Muscle of leg (tissue), 16 donors: ENCODE results near the gene CEACAM19. TPM values are rescaled to one million over a fixed set of nuclear protein-coding genes. Genes with fewer than 3 reads are reported as not detected.
"Not testable (repeated sequence)": the region's sequence is repeated elsewhere in the genome, so short reads cannot be mapped to it uniquely, and the experiment has no call there.

Experiments used
- DNase-seq: peaks from one replicate; pipeline ENCODE4 v3.0.0; 2013
- H3K27ac ChIP-seq: one replicate; pipeline ENCODE4 v1.5.1; 2013; ENCODE audit warnings: mild to moderate bottlenecking, low read length, control low read depth
- H3K27me3 ChIP-seq: one replicate; pipeline ENCODE4 v1.6.1; 2013; ENCODE audit warnings: low read length; ENCODE audit not compliant: control insufficient read depth, insufficient read depth
- H3K36me3 ChIP-seq: one replicate; pipeline ENCODE4 v1.6.1; 2013; ENCODE audit warnings: low read length; ENCODE audit not compliant: control insufficient read depth, insufficient read depth
- H3K4me1 ChIP-seq: one replicate; pipeline ENCODE4 v1.6.1; 2013; ENCODE audit warnings: low read length; ENCODE audit not compliant: control insufficient read depth, insufficient read depth
- H3K4me3 ChIP-seq: one replicate; pipeline ENCODE4 v1.5.1; 2013; ENCODE audit warnings: low read length, control low read depth
- H3K9me3 ChIP-seq: replicated peaks from 2 replicates; pipeline ENCODE4 v1.6.1; 2013; ENCODE audit warnings: low read depth, low read length; ENCODE audit not compliant: control insufficient read depth
- WGBS: methylation state at CpG from one replicate; pipeline ENCODE4 v1.1.5; 2013; ENCODE audit warnings: missing lambda C conversion rate; ENCODE audit not compliant: insufficient coverage; 5-methylcytosine and 5-hydroxymethylcytosine counted together
- long read RNA-seq, 11 donors: transcript quantifications; one replicate each; lab custom pipeline, GENCODE V29; 2026
- polyA plus RNA-seq, 8 donors: library from polyadenylated mRNA; unstranded; fragments of 120-200 nt; gene quantifications; one replicate each; pipeline versions ENCODE4 v1.2.1 to v1.2.3, GENCODE V29; 2013; ENCODE audit warnings: inconsistent platforms in 1 of 8, low replicate concordance in 1 of 8; ENCODE audit not compliant: insufficient read length in 8 of 8, insufficient read depth in 1 of 8
- total RNA-seq: library from RNA; stranded (reverse); fragments of 120-200 nt; gene quantifications from one replicate; pipeline ENCODE4 v1.2.4, GENCODE V29; 2013

The CEACAM19 gene
- total RNA-seq (2.8 TPM), polyA plus RNA-seq (10 to 100 TPM in 1 of 8 donors, 1 to 10 TPM in 7; 4.0 to 11.7 (median 7.1) TPM)
- long read RNA-seq, donor 1 = 0 reads
- long read RNA-seq, donor 2 = 0 reads
- long read RNA-seq, donor 3, partial matches to known transcripts = 0 of 1 reads
- long read RNA-seq, donor 3, other reads (novel, unspliced or antisense) = 0 of 1 reads
- long read RNA-seq, donor 4 = 0 reads
- long read RNA-seq, donor 5 = 0 reads
- long read RNA-seq, donor 6 = 0 reads
- long read RNA-seq, donor 7 = 0 reads
- long read RNA-seq, donor 8 = 0 reads
- long read RNA-seq, donor 9 = 0 reads
- long read RNA-seq, donor 10 = 0 reads
- long read RNA-seq, donor 11 = 0 reads

GRCh38 chr19:44671400-44671799, at the start of gene CEACAM19:
TSS of gene CEACAM19 (plus strand) at chr19:44671482. CDS start at chr19:44671932, 450 bp downstream.
- H3K27ac ChIP-seq = no peak within 1 kb of the TSS
- H3K36me3 ChIP-seq = peaks cover 3% of the 10 kb centered on the region
- 67% methylated on average over 2 of the region's 2 CpGs for WGBS
- H3K27me3 ChIP-seq = no peaks in the 10 kb centered on the region
- no peak within 1 kb of the TSS for H3K4me3 ChIP-seq
- H3K4me1 ChIP-seq = no peaks in the 10 kb centered on the region
- H3K9me3 ChIP-seq = no peaks in the 10 kb centered on the region
- DNase-seq = no peak

- Histone ChIP-seq H3K36me3 (no peaks in the 10 kb centered on the region), H3K9me3 (peaks cover 3% of the 10 kb centered on the region), H3K27ac (no peak overlapping the region), H3K4me1 (peaks cover 15% of the 10 kb centered on the region), H3K4me3 (no peak overlapping the region), H3K27me3 (no peaks in the 10 kb centered on the region)
- peak; percentile 68 for DNase-seq
- 38% methylated on average over 3 of the region's 5 CpGs for WGBS
Measured at GRCh38 chr19:44623080-44623479, 48.2 kb upstream of the CEACAM19 start.

DNA sequence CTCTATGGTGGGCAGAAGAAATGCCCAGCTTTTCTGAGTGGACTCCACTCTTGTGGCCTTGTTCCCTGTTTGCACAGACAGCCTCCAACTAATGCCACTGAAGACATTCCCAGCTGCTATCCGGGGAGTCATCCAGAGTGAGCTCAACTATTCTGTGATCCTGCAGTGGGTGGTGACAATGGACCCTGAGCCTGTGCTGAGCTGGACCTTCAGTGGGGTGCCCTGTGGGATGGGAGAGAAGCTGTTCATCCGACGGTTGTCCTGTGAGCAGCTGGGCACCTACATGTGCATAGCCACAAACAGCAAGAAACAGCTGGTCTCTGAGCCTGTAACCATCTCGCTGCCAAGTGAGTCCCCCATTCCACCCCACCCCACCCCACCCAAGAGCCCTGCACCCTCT, 47.7 kb upstream of the CEACAM19 start:
- Histone ChIP-seq H3K36me3 (no peaks in the 10 kb centered on the region), H3K27me3 (no peaks in the 10 kb centered on the region), H3K4me3 (no peak overlapping the region), H3K27ac (no peak overlapping the region), H3K4me1 (peaks cover 15% of the 10 kb centered on the region), H3K9me3 (peaks cover 3% of the 10 kb centered on the region)
- 67% methylated on average over 1 of the region's 4 CpGs for WGBS
- DNase-seq = peak; percentile 35

DNA sequence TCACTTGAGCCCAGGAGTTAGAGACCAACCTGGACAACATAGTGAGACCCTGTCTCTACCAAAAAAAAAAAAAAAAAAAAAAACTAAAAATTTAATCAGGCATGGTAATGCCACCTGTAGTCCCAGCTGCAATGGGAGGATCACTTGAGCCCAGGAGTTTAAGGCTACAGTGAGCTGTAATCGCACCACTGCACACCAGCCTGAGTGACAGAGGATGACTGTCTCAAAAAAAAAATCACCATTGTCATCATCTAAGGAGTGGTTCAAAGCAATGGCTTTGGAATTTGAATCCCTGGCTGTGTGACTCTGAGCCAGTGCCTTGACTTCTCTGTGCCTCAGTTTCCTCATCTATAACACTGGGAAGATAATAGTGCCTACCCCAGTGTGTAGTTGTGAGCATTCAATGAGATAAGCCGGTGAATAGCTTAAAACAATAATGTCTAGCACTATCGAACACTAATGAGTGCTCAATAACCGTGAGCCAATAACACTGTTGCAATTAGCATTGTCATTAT, 46.4 kb upstream of the CEACAM19 start:
- no peaks in the 10 kb centered on the region for H3K27me3 ChIP-seq
- no peak for DNase-seq
- H3K36me3 ChIP-seq = no peaks in the 10 kb centered on the region
- no CpG with 5 or more reads among the region's 4 CpGs for whole genome bisulfite sequencing
- H3K9me3 ChIP-seq = peaks cover 3% of the 10 kb centered on the region
- no peak overlapping the region for H3K27ac ChIP-seq
- no peak overlapping the region for H3K4me3 ChIP-seq
- H3K4me1 ChIP-seq = peaks cover 15% of the 10 kb centered on the region

DNA sequence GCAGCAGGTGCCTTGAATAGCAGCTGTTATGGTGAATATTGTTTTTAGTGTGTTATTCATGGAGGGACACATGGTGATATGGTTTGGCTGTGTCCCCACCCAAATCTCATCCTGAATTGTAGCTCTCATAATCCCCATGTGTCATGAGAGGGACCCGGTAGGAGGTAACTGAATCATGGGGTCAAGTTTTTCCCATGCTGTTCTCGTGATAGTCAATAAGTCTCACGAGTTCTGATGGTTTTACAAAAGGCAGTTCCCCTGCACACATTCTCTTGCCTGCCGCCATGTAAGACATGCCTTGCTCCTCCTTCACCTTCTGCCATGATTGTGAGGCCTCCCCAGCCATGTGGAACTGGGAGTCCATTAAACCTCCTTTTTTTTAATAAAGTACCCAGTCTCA, 45.6 kb upstream of the CEACAM19 start:
- not testable (repeated sequence) for DNase-seq, H3K27me3 ChIP-seq, H3K27ac ChIP-seq, H3K36me3 ChIP-seq, H3K9me3 ChIP-seq, H3K4me3 ChIP-seq
- H3K4me1 ChIP-seq = peaks cover 15% of the 10 kb centered on the region
- WGBS = 67% methylated on average over 1 of the region's 4 CpGs

- Histone ChIP-seq H3K27me3 (no peaks in the 10 kb centered on the region), H3K4me3 (no peak overlapping the region), H3K27ac (no peak overlapping the region), H3K9me3 (peaks cover 3% of the 10 kb centered on the region), H3K36me3 (no peaks in the 10 kb centered on the region), H3K4me1 (peaks cover 15% of the 10 kb centered on the region)
- WGBS = no CpG with 5 or more reads among the region's 1 CpG
- DNase-seq = no peak
Measured at GRCh38 chr19:44626048-44626624, 45.1 kb upstream of the CEACAM19 start.

GRCh38 chr19:44627631-44628030, 43.7 kb upstream of the CEACAM19 start:
- WGBS = 79% methylated on average over 4 of the region's 4 CpGs
- Histone ChIP-seq H3K9me3 (peaks cover 3% of the 10 kb centered on the region), H3K36me3 (no peaks in the 10 kb centered on the region), H3K4me3 (no peak overlapping the region), H3K27me3 (no peaks in the 10 kb centered on the region), H3K27ac (no peak overlapping the region), H3K4me1 (peaks cover 15% of the 10 kb centered on the region)
- DNase-seq = no peak

GRCh38 chr19:44628793-44629192, 42.5 kb upstream of the CEACAM19 start:
- H3K27me3 ChIP-seq = no peaks in the 10 kb centered on the region

GRCh38 chr19:44631611-44632010, 39.7 kb upstream of the CEACAM19 start:
- 91% methylated on average over 7 of the region's 8 CpGs for WGBS
- not testable (repeated sequence) for H3K4me3 ChIP-seq, H3K36me3 ChIP-seq, H3K27me3 ChIP-seq, H3K9me3 ChIP-seq, DNase-seq, H3K27ac ChIP-seq
- peaks cover 17% of the 10 kb centered on the region for H3K4me1 ChIP-seq

More at GRCh38 chr19:44628793-44629192, 42.5 kb upstream of the CEACAM19 start:
- no peak for DNase-seq
- WGBS = 76% methylated on average over 3 of the region's 3 CpGs
- Histone ChIP-seq H3K9me3 (peaks cover 3% of the 10 kb centered on the region), H3K36me3 (no peaks in the 10 kb centered on the region), H3K4me1 (peaks cover 8% of the 10 kb centered on the region), H3K27ac (no peak overlapping the region), H3K4me3 (no peak overlapping the region)

- not testable (repeated sequence) for H3K4me3 ChIP-seq, H3K27me3 ChIP-seq, H3K36me3 ChIP-seq, DNase-seq, H3K27ac ChIP-seq, H3K9me3 ChIP-seq
- H3K4me1 ChIP-seq = peaks cover 16% of the 10 kb centered on the region
- 14% methylated on average over 4 of the region's 5 CpGs for WGBS
Measured at GRCh38 chr19:44634058-44634457, 37.2 kb upstream of the CEACAM19 start.
